Measurements from ENCODE around the gene APOB.
A peak's percentile ranks its signal among the peaks of the same experiment; 100 is the strongest.

Gene APOB

GRCh38 chr2:20977520-20978180 is 66.2 kb downstream of the APOB start:
- DNase-seq: no peak

- no peak for DNase-seq
These were observed 67.3 kb downstream of the APOB start for GRCh38 chr2:20976527-20976926.

DNA sequence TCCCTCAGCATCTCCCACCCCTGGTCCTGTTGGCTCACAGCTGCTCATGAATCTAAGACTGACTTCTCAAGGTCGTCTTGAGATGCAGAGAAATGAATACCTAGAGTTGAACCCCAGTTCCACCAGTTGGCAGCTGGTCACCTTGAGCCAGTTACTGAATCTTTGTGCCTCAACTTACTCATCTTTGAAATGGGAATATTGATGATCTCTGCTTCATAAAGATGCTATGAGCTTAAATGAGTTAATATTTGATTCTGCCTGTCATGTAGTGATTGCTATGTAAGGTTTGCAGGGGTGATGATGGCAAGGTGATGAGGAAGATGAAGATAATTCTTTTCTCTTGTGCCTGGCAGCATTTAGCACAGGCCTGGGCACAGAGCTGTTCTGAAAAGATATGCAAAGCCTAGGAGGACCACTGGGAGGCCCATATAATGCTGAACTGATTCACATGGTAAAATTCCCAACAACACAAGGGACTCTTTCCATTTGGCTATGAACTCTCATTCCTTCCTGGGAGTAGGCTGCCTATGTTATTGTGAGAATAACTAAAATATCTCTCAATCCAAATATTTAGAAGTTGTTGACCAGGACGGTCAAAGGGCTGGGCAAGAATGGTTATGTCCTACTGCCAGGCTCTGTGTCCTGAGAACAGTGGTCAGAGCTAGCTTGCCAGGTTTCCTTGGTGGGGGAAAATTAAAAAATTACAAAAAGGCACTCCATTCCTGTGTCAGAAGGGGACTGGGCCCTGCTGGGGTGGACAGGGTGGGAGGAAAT is 70.9 kb downstream of the APOB start:
- no peak for DNase-seq

GRCh38 chr2:20972110-20972509 is 71.8 kb downstream of the APOB start:
- DNase-seq: no peak

- no peak for DNase-seq
These were observed 73.8 kb downstream of the APOB start for GRCh38 chr2:20970068-20970467.

DNA sequence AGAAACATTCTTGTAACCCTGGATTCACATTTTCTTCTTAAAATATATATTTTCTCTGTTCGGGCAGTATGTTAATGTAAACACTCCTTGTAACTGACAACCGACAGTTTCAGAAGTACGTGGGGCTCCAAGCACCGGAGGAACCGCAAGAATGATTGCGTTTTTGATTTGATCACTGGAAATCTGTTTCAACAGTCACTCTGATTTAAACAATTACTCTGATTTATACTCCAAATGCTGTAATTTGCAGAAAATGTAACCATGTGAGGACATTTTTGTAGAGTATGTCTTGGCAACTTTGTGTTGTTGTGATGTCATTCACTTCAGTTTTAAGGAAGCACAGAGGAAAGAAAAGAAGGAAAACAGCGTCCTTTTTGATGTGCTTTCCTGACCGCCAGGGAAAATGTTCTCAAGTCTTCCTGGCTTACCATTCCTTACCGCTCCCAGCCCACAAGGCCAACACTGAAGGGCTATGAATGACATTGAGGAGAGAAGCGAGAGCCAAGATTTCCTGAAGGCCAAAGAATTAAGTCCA is 77.7 kb downstream of the APOB start:
- no peak for DNase-seq

GRCh38 chr2:20965221-20965620 is 78.7 kb downstream of the APOB start:
- DNase-seq: no peak

DNA sequence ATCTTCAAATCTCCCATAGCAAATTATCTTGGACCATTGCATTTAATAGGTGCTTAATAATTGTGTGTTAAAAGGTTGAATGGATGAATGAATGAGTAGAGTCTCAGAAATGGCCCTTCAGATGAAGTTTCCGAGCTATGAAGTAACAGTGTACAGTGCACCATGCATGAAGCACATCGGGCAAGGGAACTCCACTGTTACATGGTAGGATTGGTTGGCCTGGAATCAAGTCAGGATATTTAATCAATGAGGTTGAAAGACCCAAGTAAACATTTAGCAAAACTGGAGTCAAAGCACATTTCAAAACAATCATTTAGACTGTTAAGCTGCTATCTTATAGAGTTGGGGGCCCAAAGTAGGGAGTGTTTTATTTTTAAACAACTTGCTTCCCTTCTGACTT is 80.0 kb downstream of the APOB start:
- no peak for DNase-seq

- peak; percentile 36 for DNase-seq
These were observed 80.8 kb downstream of the APOB start for GRCh38 chr2:20962939-20963557.

- DNase-seq: no peak
These were observed 82.0 kb downstream of the APOB start for GRCh38 chr2:20961858-20962257.

GRCh38 chr2:20960003-20960402 is 83.9 kb downstream of the APOB start:
- no peak for DNase-seq

GRCh38 chr2:20959252-20959651 is 84.6 kb downstream of the APOB start:
- no peak for DNase-seq

DNA sequence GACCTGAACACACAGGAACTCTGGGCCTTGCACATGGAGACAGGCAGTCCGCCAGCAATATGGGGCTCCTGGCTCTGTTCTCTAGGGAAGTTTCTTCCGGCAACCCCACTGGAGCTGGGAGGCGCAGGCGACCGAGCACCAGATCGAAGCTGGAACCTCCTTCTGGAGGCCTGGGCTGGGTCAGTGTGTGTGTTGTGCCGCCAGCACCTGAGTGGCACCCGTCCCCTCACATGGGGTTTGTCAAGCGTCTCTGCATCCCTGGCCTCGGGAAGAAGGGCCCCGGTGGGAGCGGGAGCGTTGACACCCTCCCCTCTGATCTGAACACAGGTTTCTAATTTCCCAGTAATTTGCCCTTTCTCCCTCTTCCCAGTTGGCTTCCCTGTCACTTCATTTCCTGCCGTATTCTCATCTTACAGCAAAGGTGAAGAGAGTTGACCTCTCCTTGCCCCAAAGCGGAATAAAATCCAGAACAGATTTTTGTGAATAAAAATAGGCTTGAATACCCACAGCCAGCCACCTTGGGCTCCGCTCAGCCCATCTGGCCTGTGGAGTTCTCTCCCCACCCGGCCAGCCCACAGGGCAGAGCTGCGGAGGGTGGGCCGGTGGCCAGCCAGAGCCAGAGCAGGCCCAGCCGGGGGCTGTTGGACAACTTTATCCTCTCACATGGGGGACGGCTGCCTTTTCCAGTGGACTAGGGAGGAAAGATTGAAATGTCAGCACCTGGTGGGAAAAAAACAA is 85.9 kb downstream of the APOB start:
- DNase-seq: no peak

DNA sequence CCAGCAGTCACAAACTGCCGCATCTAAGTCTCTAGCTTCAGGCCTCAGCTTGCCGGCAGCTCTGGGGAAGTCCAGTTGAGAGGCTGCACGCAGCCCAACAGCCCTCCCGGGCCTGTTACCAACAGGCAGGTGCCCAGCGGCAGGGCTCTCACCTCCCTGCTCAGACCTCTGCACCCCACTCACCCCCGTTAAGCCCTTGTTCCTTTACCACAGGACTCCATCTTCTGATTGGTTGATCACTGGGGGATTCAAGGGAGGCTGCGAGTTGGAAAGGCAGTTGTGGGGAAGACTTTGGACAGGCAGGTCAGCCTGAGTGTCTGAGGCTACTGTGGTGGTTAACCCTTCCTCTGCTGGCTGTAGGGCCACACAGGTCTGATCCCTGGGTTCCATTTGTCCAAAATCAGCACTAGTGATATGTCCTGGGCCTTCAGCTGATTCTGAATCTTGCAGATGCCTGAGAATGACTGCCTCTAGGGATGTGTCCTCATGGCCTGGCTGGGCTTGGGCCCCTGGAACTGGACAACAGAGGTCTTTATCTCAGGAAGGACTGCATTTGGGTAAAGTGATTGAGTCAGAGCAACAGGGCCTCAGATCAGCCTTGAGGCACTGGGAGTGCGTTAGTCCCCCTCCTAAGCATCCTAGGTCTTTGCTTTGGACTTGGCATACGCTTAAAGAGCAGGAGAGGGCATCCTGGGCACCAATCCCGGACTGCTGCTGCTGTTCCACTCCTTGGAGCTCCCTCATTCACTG is 88.4 kb downstream of the APOB start:
- DNase-seq: no peak

DNA sequence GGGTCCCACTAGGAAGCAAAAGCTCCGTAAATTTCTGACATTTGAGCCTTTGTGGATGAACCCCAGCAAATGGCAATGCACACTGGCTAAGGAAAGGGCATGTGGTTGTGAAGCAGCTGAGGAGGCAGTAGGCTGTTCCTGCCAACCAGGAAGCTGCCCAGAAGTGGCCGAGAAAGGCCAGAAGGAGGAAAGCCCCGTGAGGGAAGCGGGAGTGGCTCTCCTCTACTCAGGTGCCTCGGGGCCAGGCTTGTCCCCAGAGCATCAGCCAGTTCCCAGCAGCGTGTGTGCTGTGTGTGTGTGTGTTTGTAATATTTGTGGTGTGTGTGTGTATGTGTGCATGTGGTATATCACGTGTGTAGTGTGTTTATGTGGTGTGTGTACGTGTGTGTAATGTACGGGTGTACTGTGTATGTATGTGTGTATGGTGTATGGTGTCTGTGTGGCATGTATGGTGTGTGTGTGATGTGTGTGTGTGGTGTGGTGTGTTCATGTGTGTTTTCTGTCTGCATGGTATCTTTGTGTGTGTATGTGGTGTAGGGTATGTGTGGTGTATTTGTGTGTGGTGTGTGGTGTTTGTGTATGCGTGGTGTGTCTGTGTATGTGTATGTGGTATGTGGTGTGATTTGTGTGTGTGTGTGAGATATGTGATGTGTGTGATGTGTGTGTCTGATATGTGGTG is 90.6 kb downstream of the APOB start:
- no peak for DNase-seq

Data from NCI-H2171 (cell line).